ENCODE data around the gene AGBL3. TPM values are rescaled to one million over a fixed set of nuclear protein-coding genes. Genes with fewer than 3 reads are reported as not detected.

The AGBL3 gene
- 1.4 TPM for total RNA-seq
- long read RNA-seq, partial matches to known transcripts: 0 of 8 reads
- long read RNA-seq, other reads (novel, unspliced or antisense): 8 of 8 reads

DNA sequence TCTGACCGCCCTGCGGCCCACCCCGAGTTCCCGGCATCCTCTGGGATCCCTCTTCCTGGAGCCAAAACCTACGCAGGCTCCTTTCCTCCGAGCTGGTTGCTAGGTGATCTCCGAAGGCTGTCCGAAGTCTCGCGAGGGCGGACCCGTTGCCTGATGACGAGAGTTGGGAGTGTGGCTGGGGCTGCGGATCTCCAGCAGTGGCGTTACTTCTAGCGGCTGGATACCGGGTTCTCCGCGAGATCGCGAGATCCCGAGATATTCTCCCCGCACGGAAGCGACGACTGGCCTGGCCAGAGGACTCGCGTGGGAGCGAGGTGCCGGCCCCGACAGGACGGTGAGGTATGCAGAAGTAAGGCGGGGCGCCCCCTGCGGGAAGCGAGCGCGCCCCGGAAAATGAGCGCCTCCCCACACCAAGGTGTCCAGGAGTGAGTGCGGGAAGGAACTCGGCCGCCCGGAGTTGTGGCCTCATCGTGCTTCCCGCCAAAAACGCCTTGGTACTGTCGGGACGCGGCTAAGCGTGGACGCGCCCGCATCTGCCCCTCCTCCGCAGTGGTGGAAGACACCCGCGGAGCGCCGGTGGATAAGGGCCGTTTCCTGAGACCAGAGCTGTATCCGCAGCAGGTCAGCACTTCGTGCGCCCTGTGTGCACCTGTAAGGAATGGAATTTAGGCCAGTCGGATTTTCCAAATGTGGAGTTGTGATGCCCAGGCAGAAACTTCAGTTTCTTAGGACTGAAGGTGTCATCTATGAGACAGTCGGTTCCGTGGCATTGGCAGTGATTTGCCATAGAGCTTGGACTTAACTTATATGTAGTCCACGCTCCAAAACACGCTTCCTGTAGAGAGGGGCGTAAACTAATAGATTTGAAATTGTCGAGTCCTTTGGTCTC, at the start of gene AGBL3:
TSS of gene AGBL3 (plus strand) at position 146 of the 889 bp plus-strand sequence. CDS start 1,426 bp downstream, outside the sequence.
- intact Hi-C loops (cut with DNase I): loop anchor here (1.0 to 5.0 kb wide), 2 partner anchors 161 to 184 kb away; partner anchors contain the start of genes CYREN and TMEM140
- peak; percentile 96 for DNase-seq (ENCODE audit: low spot score)

DNA sequence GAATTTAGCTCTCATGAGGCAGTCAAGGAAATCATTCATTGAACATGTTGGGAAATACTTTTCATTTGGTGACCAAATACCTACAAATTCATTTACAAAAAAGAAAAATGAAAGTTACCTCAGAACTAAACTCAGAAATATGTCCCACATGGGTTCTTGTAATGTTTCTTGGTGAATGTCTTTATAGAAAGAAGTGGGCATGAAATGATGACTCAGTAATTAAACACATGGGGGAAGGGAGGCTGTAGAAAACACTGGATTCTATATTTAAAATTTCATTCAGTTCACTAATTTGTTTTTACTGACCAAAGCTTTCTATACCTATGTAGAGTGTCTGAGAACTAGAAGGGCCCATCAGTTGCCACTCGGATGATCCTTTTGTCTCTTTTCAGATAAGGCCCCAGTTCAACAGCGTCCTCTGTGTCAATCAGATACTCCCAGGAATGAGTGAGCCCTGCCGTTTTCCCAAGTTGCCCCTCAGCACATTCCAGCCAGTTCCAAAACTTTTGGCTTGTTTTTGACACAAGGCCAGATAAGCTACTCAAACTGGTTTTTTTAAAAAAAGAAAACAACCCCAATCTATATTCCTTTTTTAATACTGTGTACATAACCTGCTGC, 49.3 kb upstream of the AGBL3 start:
- no peak for DNase-seq (ENCODE audit: low spot score)
- intact Hi-C loops (cut with DNase I): no loop called here

DNA sequence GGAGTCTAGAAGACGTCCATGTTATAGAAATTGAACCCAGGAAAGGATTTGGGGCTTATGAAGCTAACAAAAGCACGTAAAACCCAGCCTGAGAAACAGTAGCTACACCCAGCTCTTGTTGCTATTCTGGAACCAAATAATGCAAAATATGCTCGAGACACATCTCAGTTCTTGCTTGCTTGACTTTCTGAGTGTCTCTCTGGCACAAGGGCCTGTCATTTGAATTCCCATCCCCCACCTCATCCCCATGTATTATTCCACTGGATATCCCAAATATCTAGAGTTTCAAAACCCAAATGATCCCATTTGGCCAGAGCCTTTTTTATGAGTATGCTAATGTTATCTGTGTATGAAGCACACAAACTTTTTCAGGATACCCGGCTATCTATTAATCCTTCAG, 48.2 kb upstream of the AGBL3 start:
- DNase-seq (ENCODE audit: low spot score): no peak
- intact Hi-C loops (cut with DNase I): no loop called here

DNA sequence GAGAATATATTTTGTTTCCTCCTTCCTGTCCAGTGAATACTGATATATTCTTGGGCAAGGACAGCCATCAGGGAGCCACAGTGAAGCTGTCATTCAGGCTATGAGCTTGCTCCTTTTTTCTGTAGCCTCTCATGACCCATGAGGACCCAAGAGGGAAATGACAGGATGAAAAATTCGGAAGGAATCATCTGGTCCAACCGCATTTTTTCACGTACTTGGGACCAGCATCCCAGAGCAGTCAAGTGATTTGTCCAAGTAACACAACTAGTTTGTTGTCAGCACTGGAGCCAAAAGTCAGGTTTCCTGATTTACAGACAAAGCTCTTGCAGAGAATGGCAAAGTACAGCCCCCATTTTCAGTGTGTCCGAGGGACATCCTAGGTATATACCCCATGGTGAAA, 47.2 kb upstream of the AGBL3 start:
- no peak for DNase-seq (ENCODE audit: low spot score)
- intact Hi-C loops (cut with DNase I): no loop called here

DNA sequence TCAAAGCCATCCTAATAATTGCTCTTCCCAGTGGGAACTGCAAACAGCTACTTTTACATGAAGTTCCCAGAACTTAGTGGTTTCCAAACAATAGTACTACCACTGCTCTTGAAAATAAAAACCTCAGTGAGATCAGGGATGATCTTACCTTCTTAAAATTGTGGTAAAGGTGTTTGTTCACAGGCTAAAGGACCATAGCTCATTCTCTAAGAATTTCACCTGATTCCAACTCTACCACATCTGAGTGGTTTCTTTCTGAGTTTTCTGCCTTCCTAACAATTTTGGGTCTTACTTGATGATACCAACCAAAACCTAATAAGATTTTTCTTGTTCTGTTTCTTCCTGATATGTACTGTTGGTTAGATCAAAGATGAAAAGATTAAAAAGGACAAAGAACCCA, 45.6 kb upstream of the AGBL3 start:
- intact Hi-C loops (cut with DNase I): loop anchor here (5.0 kb wide), 1 partner anchor 253 kb away; no protein-coding TSS in a partner anchor
- no peak for DNase-seq (ENCODE audit: low spot score)

DNA sequence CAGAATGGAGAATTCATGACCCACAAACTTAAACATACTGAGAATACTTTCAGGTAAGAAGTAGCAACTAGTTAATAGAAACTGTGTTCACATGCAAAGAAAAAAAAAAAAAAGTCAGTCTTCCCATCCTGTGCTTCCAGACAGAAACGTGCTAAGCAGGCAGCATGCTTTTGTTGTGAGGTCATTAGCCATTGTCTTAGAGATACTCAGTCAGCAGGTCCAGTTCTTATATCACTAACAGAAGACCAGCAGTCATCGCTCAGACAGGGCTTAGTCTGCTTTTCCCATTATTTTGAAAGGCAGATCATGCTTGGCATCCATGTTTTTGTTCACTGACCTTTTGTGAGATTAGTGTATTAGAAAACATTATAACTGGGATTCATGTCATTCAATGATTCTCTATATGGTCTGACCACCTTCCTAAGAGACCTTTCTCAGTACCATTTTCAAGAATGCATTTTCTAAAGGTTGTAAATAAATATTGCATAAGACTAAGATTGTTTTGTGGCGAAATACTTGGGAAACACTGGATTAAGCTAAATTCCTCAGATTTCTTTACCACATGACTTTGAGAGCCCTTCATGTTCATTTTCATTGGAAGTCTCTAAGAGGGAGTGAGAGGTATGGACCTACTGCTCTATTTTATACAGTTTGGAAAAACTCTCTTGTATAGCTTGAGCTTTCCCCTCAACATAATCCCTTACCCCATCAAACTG, 45.0 kb upstream of the AGBL3 start:
- DNase-seq (ENCODE audit: low spot score): no peak
- intact Hi-C loops (cut with DNase I): loop anchor here (5.0 kb wide), 1 partner anchor 254 kb away; no protein-coding TSS in a partner anchor

DNA sequence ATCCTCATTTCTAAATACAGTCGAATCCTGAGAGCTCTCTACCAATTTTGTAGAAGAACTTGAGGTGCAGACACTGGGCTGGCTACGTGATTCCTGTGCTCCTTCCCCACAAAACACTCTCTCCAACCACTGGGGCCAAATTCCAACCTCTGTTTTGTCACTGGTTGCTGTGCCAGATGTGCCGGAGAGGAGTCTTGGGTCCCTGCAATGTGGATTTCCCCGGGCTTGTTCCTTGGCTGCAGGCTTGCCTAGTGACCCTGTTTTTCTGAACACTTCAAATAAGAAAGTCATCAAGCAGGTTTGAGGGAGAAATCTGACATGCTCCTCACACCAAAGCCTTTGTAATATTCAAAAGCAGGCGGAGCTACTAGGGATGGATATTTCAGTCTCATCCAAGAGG, 44.4 kb upstream of the AGBL3 start:
- intact Hi-C loops (cut with DNase I): loop anchor here (5.0 kb wide), 1 partner anchor 255 kb away; no protein-coding TSS in a partner anchor
- DNase-seq (ENCODE audit: low spot score): no peak

DNA sequence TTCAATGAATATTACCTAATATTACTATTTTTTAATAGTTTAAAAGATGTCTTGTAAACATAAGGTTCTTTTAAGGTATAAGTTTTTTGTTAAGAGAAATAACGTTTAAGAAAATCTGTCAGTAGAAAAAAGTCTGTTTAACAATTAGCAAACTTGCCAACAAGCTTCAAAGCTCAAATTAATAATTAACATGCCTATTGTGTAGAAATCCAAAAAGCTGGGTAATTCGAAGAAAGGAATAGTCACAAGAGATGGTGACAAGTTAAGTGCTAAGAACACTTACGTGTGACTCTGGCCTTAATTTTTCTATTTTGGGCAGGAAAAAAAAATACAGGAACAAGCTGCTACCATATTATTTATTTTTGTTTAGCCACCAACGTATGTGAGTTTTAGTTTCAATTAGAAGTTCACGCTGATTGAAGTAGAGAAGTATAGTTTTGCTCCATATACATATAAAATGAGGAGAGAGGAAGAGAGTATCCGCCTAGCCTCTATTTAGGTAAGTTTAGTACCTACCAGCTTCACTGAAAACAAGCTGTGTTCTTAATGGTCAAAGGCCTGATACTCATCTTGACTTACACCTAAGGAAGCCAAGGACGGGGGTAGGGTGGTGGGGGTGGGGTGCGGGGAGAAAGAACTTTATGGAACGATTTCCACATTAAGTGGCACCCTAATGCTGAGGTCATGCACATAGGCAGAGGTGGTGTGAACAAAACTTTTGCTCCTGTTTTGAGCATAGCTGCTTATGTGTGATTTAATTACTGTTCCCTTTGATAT, 43.4 kb upstream of the AGBL3 start:
- intact Hi-C loops (cut with DNase I): loop anchor here (5.0 kb wide), 1 partner anchor 256 kb away; no protein-coding TSS in a partner anchor
- no peak for DNase-seq (ENCODE audit: low spot score)

DNA sequence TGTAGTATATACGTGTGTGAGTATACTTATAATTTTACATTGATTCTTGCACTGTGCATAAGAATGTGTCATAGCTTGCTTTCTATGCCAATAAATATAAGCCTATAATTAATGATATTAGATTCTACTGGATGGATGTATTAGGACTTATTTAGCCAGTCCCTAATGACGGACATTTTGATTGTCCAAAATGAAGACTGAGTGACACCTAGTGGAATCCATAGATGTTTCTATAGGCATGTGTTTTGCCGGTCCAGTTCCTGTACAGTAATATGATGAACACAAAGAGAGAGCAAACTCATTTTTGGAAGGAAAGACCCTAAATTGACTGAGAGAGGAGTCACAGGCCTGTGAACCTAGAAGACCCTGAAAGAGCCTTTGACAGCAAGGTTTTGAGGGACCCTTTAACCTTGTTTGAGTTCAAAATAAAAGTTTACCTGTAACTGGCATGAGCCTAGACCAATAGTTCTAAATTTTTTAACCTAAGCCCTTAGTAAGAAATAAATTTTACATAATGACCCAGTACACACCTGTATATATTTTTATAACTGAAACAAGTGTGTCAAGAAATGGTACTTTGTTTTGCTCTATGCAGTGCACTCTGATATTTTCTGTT, 42.4 kb upstream of the AGBL3 start:
- DNase-seq (ENCODE audit: low spot score): no peak
- intact Hi-C loops (cut with DNase I): loop anchor here (5.0 kb wide), 1 partner anchor 257 kb away; no protein-coding TSS in a partner anchor

DNA sequence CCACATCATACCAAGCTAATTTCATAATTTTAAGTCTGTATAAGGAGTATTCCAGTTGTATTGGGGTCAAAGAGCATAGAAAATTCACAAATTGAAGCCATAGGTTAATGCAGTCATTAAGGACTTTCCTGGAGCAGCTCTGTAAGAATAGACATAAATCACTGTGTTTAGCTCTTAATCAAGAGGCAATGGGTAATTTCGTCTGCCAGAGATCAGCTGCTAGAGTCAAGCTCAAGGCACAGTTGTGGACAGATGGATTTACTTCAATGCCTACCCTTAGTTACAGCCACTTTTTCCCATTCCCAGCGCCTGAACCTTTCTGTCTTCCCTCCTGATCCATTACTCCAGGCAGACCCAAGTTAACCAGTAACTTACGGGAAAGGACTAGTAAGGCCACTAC, 40.6 kb upstream of the AGBL3 start:
- intact Hi-C loops (cut with DNase I): no loop called here
- no peak for DNase-seq (ENCODE audit: low spot score)

DNA sequence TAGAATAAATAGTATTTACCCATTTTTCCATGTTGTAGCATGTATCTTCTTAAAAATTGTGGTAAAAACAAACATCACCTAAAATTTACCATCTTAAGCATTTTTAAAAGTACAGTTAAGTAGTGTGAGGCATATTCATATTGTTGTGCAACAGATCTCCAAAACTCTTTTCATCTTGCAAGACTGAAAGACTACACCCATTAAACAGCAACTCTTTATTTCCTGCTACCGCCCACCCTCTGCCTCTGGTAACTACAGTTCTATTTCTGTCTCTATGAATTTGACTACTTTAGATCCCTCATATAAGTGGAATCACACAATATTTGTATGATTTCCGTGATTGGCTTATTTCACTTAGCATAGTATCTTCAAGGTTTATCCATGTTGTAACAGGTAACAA, 40.0 kb upstream of the AGBL3 start:
- no peak for DNase-seq (ENCODE audit: low spot score)
- intact Hi-C loops (cut with DNase I): no loop called here

DNA sequence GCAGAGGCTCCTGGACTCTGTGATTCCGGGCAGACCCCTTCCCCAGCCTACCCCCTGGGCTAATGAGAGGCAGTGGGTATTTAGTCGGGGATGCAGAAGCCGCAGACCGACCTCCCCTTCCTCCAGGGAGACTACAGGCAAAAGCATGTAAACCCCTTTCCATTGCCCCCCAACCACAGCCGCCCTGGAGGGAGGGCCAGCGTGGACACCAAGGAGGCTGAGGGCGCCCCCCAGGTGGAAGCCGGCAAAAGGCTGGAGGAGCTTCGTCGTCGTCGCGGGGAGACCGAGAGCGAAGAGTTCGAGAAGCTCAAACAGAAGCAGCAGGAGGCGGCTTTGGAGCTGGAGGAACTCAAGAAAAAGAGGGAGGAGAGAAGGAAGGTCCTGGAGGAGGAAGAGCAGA, 39.0 kb upstream of the AGBL3 start:
- DNase-seq (ENCODE audit: low spot score): no peak
- intact Hi-C loops (cut with DNase I): no loop called here

DNA sequence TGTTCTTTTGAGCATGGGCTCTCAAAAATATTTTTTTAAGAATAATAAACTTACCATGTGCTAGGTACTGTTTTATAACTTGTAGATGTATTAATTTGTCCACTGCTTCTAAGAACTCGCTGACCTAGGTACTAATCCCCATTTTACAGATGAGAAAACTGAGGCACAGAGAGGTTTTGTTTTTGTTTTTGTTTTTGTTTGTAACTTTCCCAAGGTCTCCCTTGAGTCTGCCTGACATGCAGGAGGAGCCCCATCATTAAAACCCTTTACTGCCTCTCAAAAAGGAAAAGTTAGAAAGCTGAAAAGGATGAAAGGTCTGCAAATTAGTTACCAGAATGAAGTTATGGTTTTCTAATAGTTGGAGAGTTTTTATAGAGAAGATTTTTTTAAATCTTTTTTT, 38.5 kb upstream of the AGBL3 start:
- DNase-seq (ENCODE audit: low spot score): no peak
- intact Hi-C loops (cut with DNase I): no loop called here

DNA sequence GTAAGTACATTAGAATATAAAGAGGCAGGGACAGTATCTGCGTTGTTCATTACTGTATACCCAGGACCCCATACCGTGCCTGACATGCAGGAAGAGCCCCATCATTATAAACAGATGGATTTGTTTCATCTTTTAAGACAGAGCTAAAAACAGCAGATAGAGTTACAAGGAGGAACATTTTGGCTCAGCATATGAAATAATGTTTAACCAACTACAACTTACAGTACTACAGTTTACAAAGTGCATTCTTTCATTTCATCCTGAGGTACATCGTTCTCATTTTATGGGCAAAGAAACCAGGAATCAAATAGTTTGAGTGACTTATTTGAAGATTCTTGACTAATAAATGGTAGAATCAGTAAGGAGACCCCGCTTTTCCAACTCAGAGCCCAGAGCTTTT, 38.1 kb upstream of the AGBL3 start:
- no peak for DNase-seq (ENCODE audit: low spot score)
- intact Hi-C loops (cut with DNase I): no loop called here

DNA sequence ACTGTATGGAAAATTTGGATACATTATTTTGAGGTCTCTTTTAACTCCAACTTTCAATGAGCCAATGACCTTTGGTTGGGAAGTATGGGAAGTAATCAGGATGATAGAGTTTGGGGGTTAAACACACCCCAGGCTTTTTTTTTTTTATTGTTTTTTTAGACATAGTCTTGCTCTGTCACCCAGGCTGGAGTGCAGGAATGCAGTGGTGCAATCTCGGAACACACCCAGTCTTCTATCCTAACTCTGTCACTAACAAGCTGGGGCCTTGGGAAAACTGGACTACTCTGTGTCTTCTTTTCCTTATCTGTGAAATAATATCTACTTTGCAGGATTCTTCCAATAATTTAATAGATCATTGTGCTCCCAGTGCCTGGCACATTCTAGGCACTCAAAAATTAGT, 37.6 kb upstream of the AGBL3 start:
- DNase-seq (ENCODE audit: low spot score): no peak
- intact Hi-C loops (cut with DNase I): no loop called here

DNA sequence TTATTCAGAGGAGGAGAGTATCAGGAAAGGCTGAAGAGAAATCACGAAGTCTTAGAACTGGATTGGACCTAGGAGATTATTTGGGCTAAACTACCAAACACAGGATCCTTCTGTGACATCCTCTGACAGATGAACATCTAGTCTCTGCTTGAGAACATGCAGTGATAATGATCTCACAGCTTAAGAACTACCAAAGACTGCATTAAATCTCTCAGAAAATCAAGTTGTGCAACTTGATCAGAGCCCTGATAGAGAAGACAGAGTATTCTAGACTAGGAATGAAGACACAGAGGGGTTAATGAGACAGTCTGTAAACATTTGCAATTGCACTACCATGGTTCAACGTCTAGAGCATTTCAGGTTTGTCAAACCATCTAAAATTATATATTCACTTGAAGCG, 37.1 kb upstream of the AGBL3 start:
- intact Hi-C loops (cut with DNase I): no loop called here
- no peak for DNase-seq (ENCODE audit: low spot score)

DNA sequence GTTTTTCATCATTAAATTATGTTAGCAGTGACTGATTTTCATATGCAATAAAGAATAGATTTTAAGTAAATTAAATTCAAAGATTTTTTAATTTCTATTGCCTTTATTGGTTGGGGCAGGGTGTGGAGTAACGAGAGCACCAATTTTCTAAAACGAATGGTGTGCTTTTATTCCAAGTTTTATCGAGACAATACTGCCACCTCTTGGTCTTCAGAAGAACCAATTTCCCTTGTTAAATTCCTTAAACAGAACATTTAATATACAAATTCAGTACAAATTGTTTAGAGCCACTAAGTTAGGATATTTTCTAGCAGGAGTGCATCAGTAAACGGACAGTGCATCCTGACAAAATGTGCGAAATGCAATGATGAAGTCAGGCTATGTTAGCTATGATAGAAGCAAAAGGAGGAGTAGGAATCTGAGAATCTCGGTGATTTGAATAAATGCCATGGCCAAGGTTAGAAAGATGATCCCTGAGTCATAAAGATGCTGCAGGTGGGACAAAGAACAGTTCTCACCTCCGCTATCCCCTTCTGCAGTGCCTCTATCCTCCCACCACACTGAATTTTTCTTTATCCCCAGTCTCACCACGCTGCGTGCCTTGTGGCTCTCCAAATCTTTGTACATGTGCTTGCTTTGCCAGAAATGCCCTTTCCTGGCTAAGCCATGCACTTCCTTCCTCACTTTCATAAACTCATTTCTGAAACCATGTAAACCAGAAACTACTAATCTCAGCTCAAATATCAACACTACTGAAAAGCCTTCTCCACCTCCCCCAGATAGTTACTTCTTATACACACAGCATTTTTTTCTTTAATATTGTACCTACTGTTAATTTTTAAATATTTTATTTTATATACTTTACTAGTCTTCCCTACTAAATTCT, 31.9 kb upstream of the AGBL3 start:
- DNase-seq (ENCODE audit: low spot score): no peak
- intact Hi-C loops (cut with DNase I): loop anchor here (5.0 kb wide), 1 partner anchor 262 kb away; no protein-coding TSS in a partner anchor

DNA sequence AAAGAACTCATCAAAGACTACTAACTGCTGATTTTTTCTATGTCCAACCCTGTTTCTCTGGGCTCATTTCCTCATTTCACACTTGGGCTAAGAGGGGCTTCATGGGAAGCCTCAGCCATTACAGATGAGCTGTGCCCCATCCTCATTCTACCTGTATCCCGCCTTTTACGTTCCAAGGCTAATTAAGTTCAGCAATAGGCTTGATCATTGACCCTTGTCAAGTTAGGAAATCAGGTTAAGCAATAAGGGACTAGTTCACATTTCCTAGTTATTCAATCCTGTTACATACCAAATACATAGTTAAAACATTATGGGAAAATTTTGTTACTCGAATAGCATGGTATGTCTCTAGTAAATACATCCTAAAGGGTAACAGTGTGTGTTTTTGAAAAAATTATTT, 29.3 kb upstream of the AGBL3 start:
- intact Hi-C loops (cut with DNase I): loop anchor here (5.0 kb wide), 1 partner anchor 265 kb away; no protein-coding TSS in a partner anchor
- DNase-seq (ENCODE audit: low spot score): no peak
